Femur (tissue), 1 donor: ENCODE data around the gene ROBO1.
"Not testable (repeated sequence)": the region's sequence is repeated elsewhere in the genome, so short reads cannot be mapped to it uniquely, and the experiment has no call there.

Experiments
- DNase-seq: peaks from one replicate; pipeline ENCODE4 v3.0.0-alpha.2; 2017

ROBO1 gene

GRCh38 chr3:79366414-79366813 is 401.4 kb downstream of the ROBO1 start:
- DNase-seq: no peak

- DNase-seq: no peak
These were observed 403.0 kb downstream of the ROBO1 start for GRCh38 chr3:79364784-79365183.

GRCh38 chr3:79362571-79363270 is 405.1 kb downstream of the ROBO1 start:
- DNase-seq: no peak

- no peak for DNase-seq
These were observed 405.9 kb downstream of the ROBO1 start for GRCh38 chr3:79361748-79362378.

GRCh38 chr3:79358327-79358726 is 409.5 kb downstream of the ROBO1 start:
- no peak for DNase-seq

GRCh38 chr3:79354179-79354688 is 413.6 kb downstream of the ROBO1 start:
- no peak for DNase-seq

GRCh38 chr3:79351699-79352098 is 416.1 kb downstream of the ROBO1 start:
- DNase-seq: no peak

GRCh38 chr3:79344876-79345871 is 422.6 kb downstream of the ROBO1 start:
- no peak for DNase-seq

- no peak for DNase-seq
These were observed 425.8 kb downstream of the ROBO1 start for GRCh38 chr3:79341961-79342360.

GRCh38 chr3:79339846-79340245 is 428.0 kb downstream of the ROBO1 start:
- DNase-seq: no peak

- no peak for DNase-seq
These were observed 430.0 kb downstream of the ROBO1 start for GRCh38 chr3:79337798-79338197.

- DNase-seq: no peak
These were observed 438.6 kb downstream of the ROBO1 start for GRCh38 chr3:79329154-79329553.

- DNase-seq: no peak
These were observed 441.2 kb downstream of the ROBO1 start for GRCh38 chr3:79326642-79327041.

- not testable (repeated sequence) for DNase-seq
These were observed 441.9 kb downstream of the ROBO1 start for GRCh38 chr3:79325833-79326383.

- DNase-seq: no peak
These were observed 450.0 kb downstream of the ROBO1 start for GRCh38 chr3:79317551-79318518.

GRCh38 chr3:79314962-79315361 is 452.8 kb downstream of the ROBO1 start:
- no peak for DNase-seq

GRCh38 chr3:79314544-79314943 is 453.3 kb downstream of the ROBO1 start:
- DNase-seq: no peak

GRCh38 chr3:79310016-79310415 is 457.8 kb downstream of the ROBO1 start:
- DNase-seq: no peak

- no peak for DNase-seq
These were observed 460.7 kb downstream of the ROBO1 start for GRCh38 chr3:79306934-79307570.

GRCh38 chr3:79299949-79300635 is 467.7 kb downstream of the ROBO1 start:
- not testable (repeated sequence) for DNase-seq
